Hepatocyte (in vitro differentiated cells): ENCODE data around the gene FAM217A.

Source experiments
- EZH2 ChIP-seq: fragments of 200-600 bp; sonication (generic); IDR thresholded peaks from 2 replicates; pipeline ENCODE4 v1.6.1; 2016; ENCODE audit warnings: antibody characterized with exemption, mild to moderate bottlenecking, borderline replicate concordance
- EZH2phosphoT487 ChIP-seq: fragments of 200-600 bp; sonication (generic); IDR thresholded peaks from one replicate; pipeline ENCODE4 v1.6.1; 2018; ENCODE audit warnings: antibody characterized with exemption, mild to moderate bottlenecking, low read depth, moderate library complexity; ENCODE audit not compliant: unreplicated experiment, severe bottlenecking
- TF ChIP-seq, protein P1 (sequence below): fragments of 200-600 bp; sonication (generic); IDR thresholded peaks from 2 replicates; pipeline ENCODE4 v1.5.1; 2016; ENCODE audit warnings: antibody characterized with exemption, mild to moderate bottlenecking; ENCODE audit not compliant: poor library complexity

DNA sequence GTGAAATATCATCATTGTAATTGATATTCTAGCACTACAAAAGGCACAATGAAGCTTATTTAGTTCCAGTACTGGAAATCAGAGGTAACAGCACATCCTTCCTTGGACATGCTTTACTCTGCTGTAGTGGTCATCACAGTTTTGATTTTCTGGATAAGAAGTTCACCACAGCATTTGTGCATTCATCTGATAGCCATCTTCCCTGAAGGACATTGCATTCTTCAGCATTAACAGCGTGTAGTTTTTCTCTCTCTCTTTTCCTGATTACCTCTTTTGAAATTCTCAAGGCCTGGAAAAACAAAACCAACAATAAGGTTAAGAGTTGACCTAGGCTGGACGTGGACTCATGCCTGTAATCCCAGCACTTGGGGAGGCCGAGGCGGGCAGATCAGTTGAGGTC lies 36.8 kb upstream of the FAM217A start:
- TF ChIP-seq, protein P1, sequence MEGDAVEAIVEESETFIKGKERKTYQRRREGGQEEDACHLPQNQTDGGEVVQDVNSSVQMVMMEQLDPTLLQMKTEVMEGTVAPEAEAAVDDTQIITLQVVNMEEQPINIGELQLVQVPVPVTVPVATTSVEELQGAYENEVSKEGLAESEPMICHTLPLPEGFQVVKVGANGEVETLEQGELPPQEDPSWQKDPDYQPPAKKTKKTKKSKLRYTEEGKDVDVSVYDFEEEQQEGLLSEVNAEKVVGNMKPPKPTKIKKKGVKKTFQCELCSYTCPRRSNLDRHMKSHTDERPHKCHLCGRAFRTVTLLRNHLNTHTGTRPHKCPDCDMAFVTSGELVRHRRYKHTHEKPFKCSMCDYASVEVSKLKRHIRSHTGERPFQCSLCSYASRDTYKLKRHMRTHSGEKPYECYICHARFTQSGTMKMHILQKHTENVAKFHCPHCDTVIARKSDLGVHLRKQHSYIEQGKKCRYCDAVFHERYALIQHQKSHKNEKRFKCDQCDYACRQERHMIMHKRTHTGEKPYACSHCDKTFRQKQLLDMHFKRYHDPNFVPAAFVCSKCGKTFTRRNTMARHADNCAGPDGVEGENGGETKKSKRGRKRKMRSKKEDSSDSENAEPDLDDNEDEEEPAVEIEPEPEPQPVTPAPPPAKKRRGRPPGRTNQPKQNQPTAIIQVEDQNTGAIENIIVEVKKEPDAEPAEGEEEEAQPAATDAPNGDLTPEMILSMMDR: no peak
- TF ChIP-seq EZH2 (no peak), EZH2phosphoT487 (no peak)
